ENCODE data around the gene PANK2.

DNA sequence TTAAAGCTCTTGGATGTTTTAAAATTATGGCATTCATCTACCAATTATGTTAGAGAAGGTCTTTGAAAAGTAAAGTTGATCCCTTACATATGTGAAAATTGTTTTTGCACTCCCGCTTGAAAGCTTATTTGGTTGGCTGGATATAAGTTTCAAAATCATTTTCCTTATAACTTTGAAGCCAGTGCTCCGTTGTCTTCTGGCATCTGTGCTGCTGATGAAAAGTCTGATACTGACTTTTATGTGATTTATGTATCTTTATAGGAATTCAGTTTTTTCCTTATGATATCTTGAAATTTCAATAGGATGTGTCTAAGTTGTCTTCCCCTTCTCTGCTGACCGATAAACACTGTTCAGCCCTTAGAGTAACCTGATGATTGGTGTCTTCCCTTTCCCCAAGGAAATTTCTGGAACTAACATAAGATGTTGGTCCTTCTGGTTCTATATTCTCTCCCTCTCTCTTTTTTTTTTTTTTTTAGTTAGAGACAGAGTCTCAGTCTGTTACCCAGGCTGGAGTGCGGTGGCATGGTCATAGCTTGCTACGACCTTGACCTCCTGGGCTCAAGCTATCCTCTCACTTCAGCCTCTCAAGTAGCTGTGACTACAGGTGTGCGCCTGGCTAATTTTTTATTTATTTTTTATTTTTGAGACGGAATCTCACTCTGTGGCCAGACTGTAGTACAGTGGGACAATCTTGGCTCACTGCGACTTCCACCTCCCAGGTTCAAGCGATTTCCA lies 12.7 kb downstream of the PANK2 start:
- TF ChIP-seq, protein P1, sequence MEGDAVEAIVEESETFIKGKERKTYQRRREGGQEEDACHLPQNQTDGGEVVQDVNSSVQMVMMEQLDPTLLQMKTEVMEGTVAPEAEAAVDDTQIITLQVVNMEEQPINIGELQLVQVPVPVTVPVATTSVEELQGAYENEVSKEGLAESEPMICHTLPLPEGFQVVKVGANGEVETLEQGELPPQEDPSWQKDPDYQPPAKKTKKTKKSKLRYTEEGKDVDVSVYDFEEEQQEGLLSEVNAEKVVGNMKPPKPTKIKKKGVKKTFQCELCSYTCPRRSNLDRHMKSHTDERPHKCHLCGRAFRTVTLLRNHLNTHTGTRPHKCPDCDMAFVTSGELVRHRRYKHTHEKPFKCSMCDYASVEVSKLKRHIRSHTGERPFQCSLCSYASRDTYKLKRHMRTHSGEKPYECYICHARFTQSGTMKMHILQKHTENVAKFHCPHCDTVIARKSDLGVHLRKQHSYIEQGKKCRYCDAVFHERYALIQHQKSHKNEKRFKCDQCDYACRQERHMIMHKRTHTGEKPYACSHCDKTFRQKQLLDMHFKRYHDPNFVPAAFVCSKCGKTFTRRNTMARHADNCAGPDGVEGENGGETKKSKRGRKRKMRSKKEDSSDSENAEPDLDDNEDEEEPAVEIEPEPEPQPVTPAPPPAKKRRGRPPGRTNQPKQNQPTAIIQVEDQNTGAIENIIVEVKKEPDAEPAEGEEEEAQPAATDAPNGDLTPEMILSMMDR (IDR thresholded peaks at IDR 0.05; ENCODE audit: insufficient read depth, low read depth, low read length) = no peak
- no peak for TF ChIP-seq EZH2 (IDR thresholded peaks at IDR 0.05; ENCODE audit: insufficient read depth, low read length)
